ENCODE results near the gene DUS1L.

The DUS1L gene

GRCh38 chr17:82061047-82061925 lies 4.3 kb downstream of the DUS1L start:
- H3K9ac ChIP-seq (ENCODE audit: low read length), result no peak overlapping the region
- no peaks in the 10 kb centered on the region for H3K36me3 ChIP-seq (ENCODE audit: control insufficient read depth, insufficient read depth, low read length)
- H3K9me3 ChIP-seq (ENCODE audit: control insufficient read depth, low read length), result no peaks in the 10 kb centered on the region
- peaks cover 20% of the 10 kb centered on the region for H3K4me1 ChIP-seq (ENCODE audit: control insufficient read depth, insufficient read depth, low read length)
- no peak overlapping the region for H3K4me3 ChIP-seq (ENCODE audit: low read length)
- no peaks in the 10 kb centered on the region for H3K27me3 ChIP-seq (ENCODE audit: control insufficient read depth, insufficient read depth, low read length)

GRCh38 chr17:82060614-82061013 lies 5.0 kb downstream of the DUS1L start:
- peaks cover 16% of the 10 kb centered on the region for H3K4me1 ChIP-seq (ENCODE audit: control insufficient read depth, insufficient read depth, low read length)
- no peak overlapping the region for H3K9ac ChIP-seq (ENCODE audit: low read length)
- H3K4me3 ChIP-seq (ENCODE audit: low read length), result no peak overlapping the region
- no peaks in the 10 kb centered on the region for H3K9me3 ChIP-seq (ENCODE audit: control insufficient read depth, low read length)
- H3K27me3 ChIP-seq (ENCODE audit: control insufficient read depth, insufficient read depth, low read length), result no peaks in the 10 kb centered on the region
- H3K36me3 ChIP-seq (ENCODE audit: control insufficient read depth, insufficient read depth, low read length), result no peaks in the 10 kb centered on the region

- peaks cover 15% of the 10 kb centered on the region for H3K4me1 ChIP-seq (ENCODE audit: control insufficient read depth, insufficient read depth, low read length)
- no peak overlapping the region for H3K9ac ChIP-seq (ENCODE audit: low read length)
- peaks cover 4% of the 10 kb centered on the region for H3K36me3 ChIP-seq (ENCODE audit: control insufficient read depth, insufficient read depth, low read length)
- H3K27me3 ChIP-seq (ENCODE audit: control insufficient read depth, insufficient read depth, low read length), result no peaks in the 10 kb centered on the region
- no peak overlapping the region for H3K4me3 ChIP-seq (ENCODE audit: low read length)
- H3K9me3 ChIP-seq (ENCODE audit: control insufficient read depth, low read length), result no peaks in the 10 kb centered on the region
These were observed 5.6 kb downstream of the DUS1L start for GRCh38 chr17:82060001-82060380.

GRCh38 chr17:82059272-82060000 lies 6.2 kb downstream of the DUS1L start:
- Histone ChIP-seq H3K9ac (ENCODE audit: low read length) (no peak overlapping the region), H3K4me3 (ENCODE audit: low read length) (no peak overlapping the region), H3K4me1 (ENCODE audit: control insufficient read depth, insufficient read depth, low read length) (peaks cover 10% of the 10 kb centered on the region), H3K36me3 (ENCODE audit: control insufficient read depth, insufficient read depth, low read length) (peaks cover 7% of the 10 kb centered on the region), H3K27me3 (ENCODE audit: control insufficient read depth, insufficient read depth, low read length) (no peaks in the 10 kb centered on the region), H3K9me3 (ENCODE audit: control insufficient read depth, low read length) (no peaks in the 10 kb centered on the region)

GRCh38 chr17:82058855-82059249 lies 6.8 kb downstream of the DUS1L start:
- H3K9me3 ChIP-seq (ENCODE audit: control insufficient read depth, low read length), result no peaks in the 10 kb centered on the region

GRCh38 chr17:82058230-82058854 lies 7.3 kb downstream of the DUS1L start:
- Histone ChIP-seq H3K9me3 (ENCODE audit: control insufficient read depth, low read length) (no peaks in the 10 kb centered on the region), H3K9ac (ENCODE audit: low read length) (no peak overlapping the region), H3K27me3 (ENCODE audit: control insufficient read depth, insufficient read depth, low read length) (no peaks in the 10 kb centered on the region), H3K4me3 (ENCODE audit: low read length) (no peak overlapping the region), H3K4me1 (ENCODE audit: control insufficient read depth, insufficient read depth, low read length) (peaks cover 2% of the 10 kb centered on the region), H3K36me3 (ENCODE audit: control insufficient read depth, insufficient read depth, low read length) (peaks cover 7% of the 10 kb centered on the region)

More at GRCh38 chr17:82058855-82059249, 6.8 kb downstream of the DUS1L start:
- H3K36me3 ChIP-seq (ENCODE audit: control insufficient read depth, insufficient read depth, low read length), result peaks cover 7% of the 10 kb centered on the region
- no peaks in the 10 kb centered on the region for H3K27me3 ChIP-seq (ENCODE audit: control insufficient read depth, insufficient read depth, low read length)
- H3K4me3 ChIP-seq (ENCODE audit: low read length), result no peak overlapping the region
- H3K4me1 ChIP-seq (ENCODE audit: control insufficient read depth, insufficient read depth, low read length), result peaks cover 4% of the 10 kb centered on the region
- no peak overlapping the region for H3K9ac ChIP-seq (ENCODE audit: low read length)

- Histone ChIP-seq H3K4me1 (ENCODE audit: control insufficient read depth, insufficient read depth, low read length) (peaks cover 13% of the 10 kb centered on the region), H3K4me3 (ENCODE audit: low read length) (no peak overlapping the region), H3K9ac (ENCODE audit: low read length) (no peak overlapping the region), H3K27me3 (ENCODE audit: control insufficient read depth, insufficient read depth, low read length) (no peaks in the 10 kb centered on the region), H3K9me3 (ENCODE audit: control insufficient read depth, low read length) (no peaks in the 10 kb centered on the region), H3K36me3 (ENCODE audit: control insufficient read depth, insufficient read depth, low read length) (peaks cover 7% of the 10 kb centered on the region)
These were observed 8.6 kb downstream of the DUS1L start for GRCh38 chr17:82056729-82057621.

- Histone ChIP-seq H3K9ac (ENCODE audit: low read length) (no peak overlapping the region), H3K4me1 (ENCODE audit: control insufficient read depth, insufficient read depth, low read length) (peaks cover 13% of the 10 kb centered on the region), H3K4me3 (ENCODE audit: low read length) (no peak overlapping the region), H3K9me3 (ENCODE audit: control insufficient read depth, low read length) (no peaks in the 10 kb centered on the region), H3K36me3 (ENCODE audit: control insufficient read depth, insufficient read depth, low read length) (peaks cover 7% of the 10 kb centered on the region), H3K27me3 (ENCODE audit: control insufficient read depth, insufficient read depth, low read length) (no peaks in the 10 kb centered on the region)
These were observed 9.5 kb downstream of the DUS1L start for GRCh38 chr17:82055965-82056728.

- Histone ChIP-seq H3K4me3 (ENCODE audit: low read length) (no peak overlapping the region), H3K36me3 (ENCODE audit: control insufficient read depth, insufficient read depth, low read length) (peaks cover 7% of the 10 kb centered on the region), H3K27me3 (ENCODE audit: control insufficient read depth, insufficient read depth, low read length) (no peaks in the 10 kb centered on the region), H3K9me3 (ENCODE audit: control insufficient read depth, low read length) (no peaks in the 10 kb centered on the region), H3K4me1 (ENCODE audit: control insufficient read depth, insufficient read depth, low read length) (peaks cover 20% of the 10 kb centered on the region), H3K9ac (ENCODE audit: low read length) (no peak overlapping the region)
These were observed 10.3 kb downstream of the DUS1L start for GRCh38 chr17:82055023-82055964.

- no peak overlapping the region for H3K9ac ChIP-seq (ENCODE audit: low read length)
- H3K9me3 ChIP-seq (ENCODE audit: control insufficient read depth, low read length), result no peaks in the 10 kb centered on the region
- H3K4me3 ChIP-seq (ENCODE audit: low read length), result no peak overlapping the region
- H3K27me3 ChIP-seq (ENCODE audit: control insufficient read depth, insufficient read depth, low read length), result no peaks in the 10 kb centered on the region
- peaks cover 7% of the 10 kb centered on the region for H3K36me3 ChIP-seq (ENCODE audit: control insufficient read depth, insufficient read depth, low read length)
- peaks cover 23% of the 10 kb centered on the region for H3K4me1 ChIP-seq (ENCODE audit: control insufficient read depth, insufficient read depth, low read length)
These were observed 11.1 kb downstream of the DUS1L start for GRCh38 chr17:82054351-82055022.
